ENCODE measurements around the gene GATA6. TPM values are rescaled to one million over a fixed set of nuclear protein-coding genes. Genes with fewer than 3 reads are reported as not detected.

Gene GATA6
- total and polyA plus RNA-seq, 10 of the 15 experiments (the other 5 are each of a cell fraction or from before 2014, with no cell fraction given), result 0.04 to 0.05 TPM; not detected in 8

- H3K4me1 ChIP-seq (ENCODE audit: control insufficient read depth, insufficient read depth, low read length), result no peaks in the 10 kb centered on the region
- WGBS (ENCODE audit: insufficient coverage, insufficient replicate concordance, low lambda C conversion rate, missing lambda C conversion rate), result 30% methylated on average over 7 of the region's 7 CpGs
- no peaks in the 10 kb centered on the region for H3K36me3 ChIP-seq (ENCODE audit: control insufficient read depth in 2 of 2, insufficient read depth in 2 of 2, low read length in 1 of 2)
- ChIA-PET RAD21 (ENCODE audit: unreplicated experiment) (no interaction called here), SMC1A (ENCODE audit: uncharacterized antibody, unreplicated experiment) (no interaction called here), CTCF (no interaction called here), POLR2A (no interaction called here)
- H3K4me2 ChIP-seq (ENCODE audit: control insufficient read depth, insufficient read depth), result no peak overlapping the region
- H4K20me1 ChIP-seq (ENCODE audit: control insufficient read depth, insufficient read depth), result no peaks in the 10 kb centered on the region
- TF ChIP-seq SPI1 (IDR thresholded peaks at IDR 0.05; ENCODE audit: borderline replicate concordance, insufficient read depth, low read depth, low read length), result no peak
- no peak for TF ChIP-seq ZNF217 (IDR thresholded peaks at IDR 0.05)
- TF ChIP-seq SRF (IDR thresholded peaks at IDR 0.05; ENCODE audit: low read depth in 2 of 2, low read length in 2 of 2), result no peak
- FAIRE-seq, result no peak
- H3K9ac ChIP-seq (ENCODE audit: control insufficient read depth, insufficient read depth, low read length), result no peak overlapping the region
- BruUV-seq (replicated peaks), result no TSS peak
- H3K27ac ChIP-seq (ENCODE audit: control insufficient read depth, insufficient read depth), result no peak overlapping the region
- H3K27me3 ChIP-seq (replicated peaks in 1 of 2; ENCODE audit: control insufficient read depth in 2 of 2, insufficient read depth in 2 of 2, low read length in 1 of 2), result no peaks in the 10 kb centered on the region
- no peaks in the 10 kb centered on the region for H3K79me2 ChIP-seq (ENCODE audit: control insufficient read depth, insufficient read depth, low read length)
- ATAC-seq, result no peak
- intact Hi-C loops (cut with micrococcal nuclease; ENCODE audit: unreplicated experiment) (no loop called here), in situ Hi-C loops (cut with MboI) (no loop called here)
- no peak overlapping the region for H2AFZ ChIP-seq (ENCODE audit: control insufficient read depth, low read depth, low read length)
- DNase-seq (ENCODE audit: low read depth, low spot score), result no peak
- H3K9me3 ChIP-seq (replicated peaks; ENCODE audit: control insufficient read depth, insufficient read depth, low read length), result no peaks in the 10 kb centered on the region
- no peak overlapping the region for H3K4me3 ChIP-seq
These were observed 60.2 kb downstream of the GATA6 start for GRCh38 chr18:22229456-22230124.

GRCh38 chr18:22230471-22230945, 61.1 kb downstream of the GATA6 start:
- no peaks in the 10 kb centered on the region for H3K79me2 ChIP-seq (ENCODE audit: control insufficient read depth, insufficient read depth, low read length)
- H3K4me2 ChIP-seq (ENCODE audit: control insufficient read depth, insufficient read depth), result no peak overlapping the region
- DNase-seq (ENCODE audit: low read depth, low spot score) (no peak), ATAC-seq (no peak), FAIRE-seq (no peak)
- H4K20me1 ChIP-seq (ENCODE audit: control insufficient read depth, insufficient read depth), result no peaks in the 10 kb centered on the region
- ChIA-PET CTCF (no interaction called here), POLR2A (no interaction called here), SMC1A (ENCODE audit: uncharacterized antibody, unreplicated experiment) (no interaction called here), RAD21 (ENCODE audit: unreplicated experiment) (no interaction called here)
- H2AFZ ChIP-seq (ENCODE audit: control insufficient read depth, low read depth, low read length), result no peak overlapping the region
- no peaks in the 10 kb centered on the region for H3K36me3 ChIP-seq (ENCODE audit: control insufficient read depth in 2 of 2, insufficient read depth in 2 of 2, low read length in 1 of 2)
- no peaks in the 10 kb centered on the region for H3K9me3 ChIP-seq (replicated peaks; ENCODE audit: control insufficient read depth, insufficient read depth, low read length)
- in situ Hi-C loops (cut with MboI) (no loop called here), intact Hi-C loops (cut with micrococcal nuclease; ENCODE audit: unreplicated experiment) (no loop called here)
- H3K9ac ChIP-seq (ENCODE audit: control insufficient read depth, insufficient read depth, low read length), result no peak overlapping the region
- WGBS (ENCODE audit: insufficient coverage, insufficient replicate concordance, low lambda C conversion rate, missing lambda C conversion rate), result 54% methylated on average over 12 of the region's 12 CpGs
- H3K27ac ChIP-seq (ENCODE audit: control insufficient read depth, insufficient read depth), result no peak overlapping the region
- no peak overlapping the region for H3K4me3 ChIP-seq
- no peaks in the 10 kb centered on the region for H3K4me1 ChIP-seq (ENCODE audit: control insufficient read depth, insufficient read depth, low read length)
- no peaks in the 10 kb centered on the region for H3K27me3 ChIP-seq (replicated peaks in 1 of 2; ENCODE audit: control insufficient read depth in 2 of 2, insufficient read depth in 2 of 2, low read length in 1 of 2)
- no TSS peak for BruUV-seq (replicated peaks)
- TF ChIP-seq CBFB (IDR thresholded peaks at IDR 0.05; ENCODE audit: low read depth) (no peak), TCF12 (IDR thresholded peaks at IDR 0.05; ENCODE audit: low read depth, low read length) (no peak), SUPT20H (IDR thresholded peaks at IDR 0.05; ENCODE audit: borderline replicate concordance, control insufficient read depth, low read depth, low read length) (no peak), SPI1 (IDR thresholded peaks at IDR 0.05; ENCODE audit: borderline replicate concordance, insufficient read depth, low read depth, low read length) (no peak), HDGF (IDR thresholded peaks at IDR 0.05) (no peak), MEF2A (IDR thresholded peaks at IDR 0.05; ENCODE audit: insufficient read depth, low read depth, low read length) (no peak), SKIL (IDR thresholded peaks at IDR 0.05; ENCODE audit: low read depth, poor library complexity, severe bottlenecking) (no peak), IRF5 (IDR thresholded peaks at IDR 0.05; ENCODE audit: borderline replicate concordance) (no peak), ZNF24 (IDR thresholded peaks at IDR 0.05) (no peak), EZH2 (IDR thresholded peaks at IDR 0.05; ENCODE audit: borderline replicate concordance, control insufficient read depth, low read depth, low read length) (no peak), TCF7 (IDR thresholded peaks at IDR 0.05; ENCODE audit: borderline replicate concordance) (no peak), BACH1 (IDR thresholded peaks at IDR 0.05; ENCODE audit: borderline replicate concordance) (no peak), ZBED1 (IDR thresholded peaks at IDR 0.05; ENCODE audit: borderline replicate concordance) (no peak)

Data from GM12878 (cell line).